ENCODE results near the gene CRB3.
A peak's percentile ranks its signal among the peaks of the same experiment; 100 is the strongest.

CRB3 gene

DNA sequence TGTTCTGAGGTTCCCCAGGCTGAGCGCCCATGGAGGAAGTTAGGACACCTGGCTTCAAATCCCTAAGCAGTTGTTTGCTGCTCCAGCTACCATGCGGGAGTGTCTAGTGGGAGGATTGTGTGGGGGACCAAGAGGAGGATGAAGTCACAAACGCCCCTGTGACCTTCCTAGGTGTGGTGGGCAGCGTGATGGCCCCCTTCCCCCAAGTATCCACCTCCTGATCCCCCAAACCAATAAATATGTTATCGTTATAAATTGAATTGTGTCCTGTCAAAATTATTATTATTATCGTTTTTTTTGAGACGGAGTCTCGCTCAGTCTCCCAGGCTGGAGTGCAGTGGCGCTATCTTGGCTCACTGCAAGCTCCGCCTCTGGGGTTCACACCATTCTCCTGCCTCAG, 30.4 kb upstream of the CRB3 start, which contains the start of gene SLC25A41:
Gene SLC25A41, minus strand, starts transcription at position 101 of the 400 bp plus-strand sequence. Its CDS starts 70 bp downstream, at position 31.
- no peak for DNase-seq

DNA sequence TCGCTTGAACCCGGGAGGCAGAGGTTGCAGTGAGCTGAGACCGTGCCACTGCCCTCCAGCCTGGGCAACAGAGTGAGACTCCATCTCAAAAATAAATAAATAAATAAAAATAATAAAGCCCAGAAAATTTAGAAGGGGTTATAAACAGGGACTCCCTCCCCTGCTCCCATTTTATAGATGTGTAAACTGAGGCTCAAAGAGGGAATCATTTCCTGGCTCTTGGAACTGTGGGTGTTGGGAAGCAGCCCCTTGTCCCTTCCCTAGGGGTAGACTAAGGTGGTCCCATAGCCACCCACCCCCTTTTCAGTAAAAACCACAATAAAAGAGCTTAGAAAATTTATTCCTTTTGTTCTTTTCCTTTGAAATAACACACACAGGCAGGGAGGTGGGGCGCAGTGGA, 24.3 kb upstream of the CRB3 start:
- no peak for DNase-seq

DNA sequence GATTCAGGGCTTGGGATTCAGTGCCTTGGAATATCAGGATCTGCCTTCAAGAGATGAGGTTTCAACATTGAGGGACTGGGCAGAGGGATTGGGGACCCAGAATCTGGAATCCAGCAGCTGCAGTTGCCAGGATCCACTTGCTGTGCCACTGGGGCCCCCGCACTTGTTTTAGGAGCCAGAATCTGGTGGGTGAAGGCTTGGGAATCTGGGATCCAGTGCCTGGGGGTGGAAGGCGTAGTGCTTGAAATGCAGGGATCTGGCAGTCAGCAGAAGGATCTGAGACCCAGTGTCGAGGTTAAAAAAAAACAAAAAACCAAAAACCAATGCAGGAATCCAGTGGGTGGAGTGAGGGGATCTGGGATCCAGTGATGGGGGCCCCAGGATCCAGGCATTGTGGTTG, 23.2 kb upstream of the CRB3 start:
- no peak for DNase-seq

DNA sequence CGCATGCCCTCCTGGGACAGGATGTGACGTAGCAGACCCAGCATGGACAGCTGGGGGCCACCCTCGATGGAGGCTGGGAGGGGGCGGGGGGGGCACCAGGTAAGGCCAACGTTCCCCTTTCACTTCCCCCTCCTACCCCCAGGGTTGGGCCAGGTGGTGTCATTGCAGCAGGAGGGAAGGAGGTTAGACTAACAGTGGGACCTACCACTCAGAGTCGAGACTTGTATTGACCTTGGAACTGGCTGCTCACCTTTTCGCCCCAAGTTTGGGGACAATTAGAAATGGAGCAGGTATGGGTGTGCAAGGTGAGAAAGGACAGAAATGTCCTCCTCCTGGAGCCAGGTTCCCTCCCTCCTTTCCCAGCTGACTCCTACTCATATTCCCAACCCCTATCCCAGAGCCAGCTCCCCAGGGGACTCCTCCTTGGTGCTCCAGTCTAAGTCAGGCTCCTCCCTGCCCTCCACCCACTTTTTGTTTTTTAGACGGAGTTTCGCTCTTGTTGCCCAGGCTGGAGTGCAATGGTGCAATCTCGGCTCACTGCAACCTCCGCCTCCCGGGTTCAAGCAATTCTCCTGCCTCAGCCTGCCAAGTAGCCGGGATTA, 21.9 kb upstream of the CRB3 start:
- no peak for DNase-seq

DNA sequence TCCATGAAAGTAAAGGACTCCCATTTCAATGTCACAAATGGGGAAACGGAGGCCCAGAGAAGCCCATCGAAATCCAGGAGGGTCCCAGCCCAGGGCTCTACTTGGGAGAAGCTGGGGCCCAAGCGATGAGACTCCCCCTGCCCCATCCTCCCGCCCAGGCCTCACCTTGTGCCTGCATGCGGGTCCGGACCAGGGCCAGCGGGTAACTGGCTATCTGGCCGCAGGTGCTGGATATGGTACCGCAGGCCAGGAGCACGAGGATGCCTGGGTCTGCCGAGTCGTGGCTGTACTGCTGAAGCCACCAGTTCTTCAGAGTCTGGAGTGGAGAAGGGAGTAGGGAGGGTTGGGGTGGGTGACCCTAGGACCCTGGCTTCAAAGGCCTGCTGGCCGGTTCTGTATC, 20.1 kb upstream of the CRB3 start:
- DNase-seq: no peak

DNA sequence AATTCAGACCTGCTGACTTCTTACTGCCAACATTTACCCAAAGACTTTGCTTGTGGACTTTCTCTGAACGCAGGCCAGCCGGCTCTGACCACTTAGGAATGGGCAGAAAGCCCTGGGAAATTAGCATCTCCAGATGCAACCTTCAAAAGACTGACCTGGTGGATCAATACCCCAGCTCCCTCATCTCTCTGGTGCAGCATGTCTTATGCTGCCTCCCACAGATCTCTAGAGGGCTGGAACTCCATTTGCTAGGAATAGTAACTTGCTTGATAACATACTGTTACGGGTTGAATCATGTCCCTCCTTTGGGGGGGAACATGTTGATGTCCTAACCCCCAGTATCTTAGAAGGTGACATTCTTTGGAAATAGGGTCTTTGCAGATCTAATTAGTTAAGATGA, 17.6 kb upstream of the CRB3 start:
- DNase-seq: no peak

DNA sequence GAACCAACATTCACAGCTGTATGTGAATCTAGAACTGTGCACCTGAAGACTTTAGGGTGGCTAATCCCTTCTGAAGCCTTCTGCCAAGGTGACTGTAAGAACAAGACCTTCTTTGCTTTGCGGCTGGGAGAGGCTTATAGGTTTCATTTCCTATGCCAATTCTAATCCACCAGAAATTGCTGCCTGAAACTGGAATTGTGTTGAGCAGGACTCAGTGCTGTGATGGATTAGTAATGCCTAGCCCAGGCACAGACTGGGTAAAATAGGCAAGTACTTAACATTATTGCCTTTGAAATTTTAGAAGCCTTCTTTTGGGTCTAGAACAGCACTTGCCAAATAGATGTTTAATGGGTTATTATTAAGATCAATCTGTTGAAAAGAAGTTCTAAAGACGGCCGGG, 16.0 kb upstream of the CRB3 start:
- DNase-seq: no peak

DNA sequence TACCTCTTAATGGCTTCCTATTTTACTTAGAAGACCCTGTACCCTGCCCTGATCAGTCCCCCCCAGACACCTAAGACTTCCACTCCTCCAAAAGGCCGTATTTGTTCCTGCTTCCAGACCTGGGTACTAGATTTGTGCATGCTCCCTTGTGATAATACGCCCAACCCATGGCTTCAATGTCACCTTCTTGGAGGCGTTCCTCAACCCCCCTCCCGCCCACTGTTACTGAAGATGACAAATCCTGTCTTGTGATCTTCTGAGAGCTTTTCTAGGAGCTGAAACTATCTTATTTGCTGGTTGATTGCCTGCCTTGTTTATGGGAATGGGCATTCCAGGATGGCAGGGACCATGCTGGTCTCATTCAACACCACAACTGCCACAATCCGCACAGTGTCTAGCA, 13.9 kb upstream of the CRB3 start:
- no peak for DNase-seq

DNA sequence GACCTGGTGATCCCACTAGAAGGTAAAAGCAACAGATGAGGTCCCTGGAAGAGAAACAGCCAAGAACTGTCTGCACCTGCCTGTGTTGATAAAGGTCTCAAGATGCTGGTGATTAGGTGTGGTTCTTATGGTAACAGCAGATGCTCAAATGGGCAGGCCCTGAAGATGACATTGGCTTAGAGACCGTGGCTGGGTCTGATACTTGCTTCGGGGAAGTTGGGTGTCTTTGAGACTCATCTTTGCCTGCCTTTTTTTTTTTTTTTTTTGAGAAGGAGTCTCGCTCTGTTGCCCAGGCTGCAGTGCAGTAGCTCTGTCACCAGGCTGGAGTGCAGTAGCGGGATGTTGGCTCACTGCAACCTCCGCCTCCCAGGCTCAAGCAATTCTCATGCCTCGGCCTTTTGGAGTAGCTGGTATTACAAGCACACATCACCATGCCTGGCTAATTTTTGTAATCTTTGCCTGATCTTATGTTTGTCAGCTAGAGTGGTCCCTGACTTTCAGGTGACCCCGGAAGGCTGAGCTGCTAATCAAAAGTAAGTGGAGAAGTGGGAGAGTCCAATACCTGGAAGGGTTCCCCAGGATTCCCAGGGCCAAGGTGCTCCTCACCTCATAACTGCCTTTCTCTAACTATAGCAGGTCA, 12.4 kb upstream of the CRB3 start:
- no peak for DNase-seq

DNA sequence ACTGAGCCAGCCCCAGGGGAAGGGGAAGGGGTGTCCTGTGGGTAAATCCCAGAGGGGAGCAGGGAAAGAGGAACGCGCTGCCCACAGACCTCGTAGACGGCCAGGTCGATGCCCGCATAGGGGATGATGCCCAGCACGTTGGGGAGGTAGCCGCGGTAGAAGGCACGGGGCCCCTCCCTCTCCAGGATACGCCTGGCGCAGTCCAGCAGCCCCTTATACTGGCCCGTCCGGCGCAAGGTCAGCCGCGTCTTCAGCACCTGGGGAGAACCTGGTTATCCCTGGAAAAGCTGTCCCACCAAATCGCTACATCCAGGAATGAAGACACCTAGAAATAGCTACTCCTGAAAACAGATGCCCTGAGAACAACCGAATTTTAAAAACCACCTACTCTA, 11.9 kb upstream of the CRB3 start:
- DNase-seq: no peak

DNA sequence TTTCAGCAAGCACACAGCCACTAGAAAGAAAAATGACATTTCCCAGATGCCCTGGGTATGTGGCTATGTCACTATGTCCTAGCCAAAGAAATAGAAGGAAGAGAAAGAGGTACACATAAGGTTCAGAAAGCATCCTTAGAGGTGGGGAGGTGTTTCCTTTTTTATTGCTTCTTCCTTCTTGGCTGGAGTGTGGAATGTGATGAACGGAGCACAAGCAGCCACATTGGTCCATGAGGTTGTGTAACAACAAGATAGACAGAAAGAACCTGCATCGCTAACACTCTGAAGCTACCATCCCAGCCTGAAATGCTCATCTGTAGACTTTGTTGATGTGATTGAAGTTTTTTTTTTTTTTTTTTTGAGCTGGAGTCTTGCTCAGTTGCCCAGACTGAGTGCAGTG, 11.2 kb upstream of the CRB3 start:
- DNase-seq: no peak

DNA sequence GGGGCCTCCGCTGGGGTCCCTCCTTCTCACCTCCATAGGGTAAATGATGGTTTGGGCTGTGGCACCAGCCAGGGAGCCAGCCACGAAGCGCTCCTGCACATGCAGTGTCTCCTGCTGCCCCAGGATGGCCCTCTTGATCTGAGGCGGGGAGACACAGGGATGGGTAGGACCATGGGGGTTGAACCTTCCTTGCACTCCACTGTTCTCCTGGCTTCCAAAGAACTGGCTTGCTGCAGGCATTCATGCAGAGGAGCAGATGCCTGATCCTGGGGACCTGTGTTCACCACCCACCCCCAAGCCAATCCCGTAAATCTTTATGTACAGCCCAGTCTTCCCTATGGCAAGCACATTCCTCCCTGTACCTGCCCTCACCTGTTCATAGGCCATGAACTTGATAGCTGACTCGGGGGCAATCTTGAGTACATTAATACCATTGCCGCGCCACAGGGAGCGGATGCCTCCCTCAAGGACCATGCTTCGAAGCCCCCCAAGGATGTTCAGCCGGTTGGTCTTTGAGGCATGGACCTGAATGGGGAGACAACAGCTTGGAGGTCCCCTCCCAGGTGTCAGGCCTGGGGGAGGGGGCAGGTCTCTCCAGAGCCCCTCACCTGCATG, 10.0 kb upstream of the CRB3 start:
- no peak for DNase-seq

DNA sequence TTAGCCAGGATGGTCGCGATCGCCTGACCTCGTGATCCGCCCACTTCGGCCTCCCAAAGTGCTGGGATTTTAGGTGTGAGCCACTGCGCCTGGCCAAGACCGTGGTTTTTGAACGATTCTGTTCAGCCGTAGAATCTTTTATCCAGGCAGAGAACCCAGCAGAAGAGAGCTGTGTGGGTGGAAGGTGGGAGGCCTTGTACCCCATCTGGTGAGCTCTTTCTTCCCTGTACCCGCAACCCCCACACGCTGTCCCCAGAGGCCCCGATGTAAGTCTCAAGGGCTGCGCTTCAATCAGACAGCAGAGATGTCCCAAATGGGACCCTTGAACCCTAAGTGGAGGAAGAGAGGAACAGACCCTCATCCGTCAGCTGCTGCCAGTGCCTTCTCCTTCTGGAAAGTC, 8.1 kb upstream of the CRB3 start:
- no peak for DNase-seq

DNA sequence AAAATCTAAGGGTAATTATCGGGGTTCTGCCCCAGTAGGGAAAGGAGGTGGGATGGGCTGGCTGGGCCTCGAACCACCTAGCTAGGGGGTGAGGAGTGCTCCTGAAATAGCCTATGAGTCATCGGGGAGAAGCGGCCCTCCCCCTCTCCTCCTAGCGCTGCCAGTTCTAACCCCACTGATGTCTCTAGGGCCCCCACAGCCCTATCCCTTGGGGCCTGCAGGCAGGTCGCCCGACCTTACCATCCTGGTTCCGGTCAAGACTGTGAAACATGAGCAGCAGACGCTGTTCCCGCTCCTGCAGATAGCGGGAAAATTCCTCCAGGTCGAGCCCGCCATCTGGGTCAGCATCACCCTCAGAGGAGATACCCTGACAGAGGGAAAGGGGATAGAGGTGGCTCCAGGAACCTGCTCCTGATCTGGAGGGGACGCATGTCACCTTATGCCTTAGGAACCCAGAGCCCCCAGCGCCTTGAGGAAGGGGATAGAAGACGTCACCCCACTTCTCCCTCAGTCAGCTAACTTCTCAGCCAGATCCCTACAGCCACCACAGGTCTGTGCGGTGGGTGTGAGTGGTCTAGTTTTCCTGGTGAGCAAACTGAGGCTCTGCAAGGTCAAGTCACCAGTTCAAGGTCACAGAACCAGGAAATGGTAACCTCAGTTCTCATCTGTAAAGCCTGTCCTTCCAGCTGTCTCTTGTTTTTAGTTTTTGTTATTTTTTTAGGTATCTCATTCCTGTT, 5.9 kb upstream of the CRB3 start:
- DNase-seq: no peak

DNA sequence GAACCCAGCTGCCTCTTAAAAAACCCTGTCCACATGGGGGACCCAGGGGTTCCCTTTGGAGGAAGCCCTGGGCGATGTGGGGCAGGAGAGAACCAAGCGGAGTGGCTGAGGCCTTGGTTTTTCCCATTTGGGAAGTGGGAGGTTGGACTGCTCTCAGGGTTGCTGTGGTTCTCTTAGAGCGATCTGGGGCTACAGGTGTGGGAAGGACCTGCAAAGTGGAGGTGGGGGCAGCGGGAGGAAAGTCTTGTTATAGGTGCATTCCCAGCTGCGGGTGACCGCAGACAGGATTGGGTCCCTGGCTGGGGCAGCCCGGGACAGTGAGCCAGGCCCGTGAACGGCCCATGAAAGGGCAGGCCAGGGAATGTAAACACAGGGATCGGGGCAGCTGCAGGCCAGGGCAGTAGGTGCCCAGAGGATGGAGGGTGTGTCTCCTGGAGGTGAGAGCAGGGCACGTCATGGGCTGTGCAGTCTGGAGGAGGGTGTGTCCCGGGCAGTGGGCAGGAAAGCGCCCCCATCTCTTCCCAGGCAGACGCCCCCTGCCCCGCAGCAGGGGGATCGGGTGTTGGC, 5.3 kb upstream of the CRB3 start:
- DNase-seq: no peak

DNA sequence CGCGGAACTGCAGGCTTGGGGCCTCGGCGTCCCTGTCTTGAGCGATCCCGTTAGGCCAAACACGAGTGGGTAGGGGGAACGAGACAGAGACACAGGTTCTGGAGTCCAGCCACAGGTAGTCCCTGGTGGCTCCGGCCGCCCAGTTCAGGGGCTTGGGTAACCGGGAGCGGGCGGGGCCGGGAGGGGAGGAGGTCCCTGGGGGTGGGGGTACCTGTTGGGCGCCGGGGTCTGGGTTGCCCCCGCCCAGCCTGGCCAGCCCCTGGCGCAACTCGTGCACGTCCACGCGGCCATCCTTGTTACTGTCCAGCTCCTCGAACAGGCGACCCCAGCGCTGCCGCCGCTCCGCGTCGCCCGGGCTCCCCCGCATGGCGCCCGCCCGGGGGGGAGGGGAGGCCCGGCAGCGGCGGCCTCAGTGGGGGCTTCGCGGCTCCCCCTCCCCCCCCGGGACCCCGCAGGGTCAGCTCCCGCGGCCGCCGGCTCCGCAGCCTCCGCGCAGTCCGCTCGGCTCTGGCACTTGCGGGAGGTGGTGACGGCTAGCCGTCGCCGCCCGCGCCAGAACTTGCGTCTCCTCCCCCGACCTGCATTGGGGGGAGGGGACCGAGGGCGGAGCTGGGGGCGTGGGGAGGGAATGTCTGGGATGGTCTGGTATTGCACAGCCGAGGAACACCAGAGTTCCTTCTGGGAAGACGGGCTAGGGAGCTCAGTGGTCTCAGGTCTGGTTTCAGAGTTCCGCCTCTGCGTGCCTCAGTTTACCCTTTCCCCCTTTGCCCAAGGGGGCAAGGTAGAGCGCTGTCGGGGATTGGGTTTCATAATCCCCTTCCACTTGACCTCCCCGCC, 4.6 kb upstream of the CRB3 start, which contains the start of gene SLC25A23:
Gene SLC25A23, minus strand, starts transcription at position 531 of the 837 bp plus-strand sequence. Its CDS starts 164 bp downstream, at position 367.
- DNase-seq: peak; percentile 7

DNA sequence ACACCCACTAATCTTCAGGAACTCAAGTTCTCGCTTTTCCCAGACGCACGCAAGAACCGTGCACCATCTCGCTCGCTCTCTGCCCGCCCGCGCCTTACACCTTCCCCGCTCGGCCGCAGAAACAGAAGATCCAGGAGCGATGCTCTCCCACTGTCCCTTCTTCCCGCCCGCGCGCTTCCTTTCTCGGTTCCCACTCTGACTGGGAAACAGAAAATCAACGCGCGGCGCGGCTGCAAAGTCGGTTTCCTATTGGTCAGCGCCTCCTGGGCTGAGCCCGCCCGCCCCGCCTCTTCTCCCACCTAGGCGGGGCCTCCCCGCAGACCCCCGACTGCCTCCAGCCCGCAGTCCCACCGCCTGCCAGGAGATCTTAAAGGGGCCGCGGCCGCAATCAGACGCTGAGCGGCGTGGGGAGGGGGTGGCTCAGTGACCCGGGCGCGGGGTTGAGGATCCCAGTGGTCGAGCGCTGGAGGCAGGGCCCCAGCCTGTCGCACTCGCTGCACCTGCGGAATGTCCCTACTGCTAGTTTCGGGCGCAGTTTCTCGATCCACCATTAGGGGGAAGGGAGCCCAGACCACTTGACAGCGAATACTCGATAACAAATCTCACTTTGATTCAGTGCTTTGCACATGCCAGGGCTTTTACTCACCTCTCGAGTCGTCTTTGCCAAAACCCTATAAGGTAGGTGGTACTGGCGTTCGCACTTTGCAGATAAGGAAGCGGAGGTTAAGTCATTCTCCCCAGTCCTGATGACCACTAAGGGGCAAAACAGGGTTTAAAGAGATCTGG, 3.8 kb upstream of the CRB3 start:
- DNase-seq: peak; percentile 92

DNA sequence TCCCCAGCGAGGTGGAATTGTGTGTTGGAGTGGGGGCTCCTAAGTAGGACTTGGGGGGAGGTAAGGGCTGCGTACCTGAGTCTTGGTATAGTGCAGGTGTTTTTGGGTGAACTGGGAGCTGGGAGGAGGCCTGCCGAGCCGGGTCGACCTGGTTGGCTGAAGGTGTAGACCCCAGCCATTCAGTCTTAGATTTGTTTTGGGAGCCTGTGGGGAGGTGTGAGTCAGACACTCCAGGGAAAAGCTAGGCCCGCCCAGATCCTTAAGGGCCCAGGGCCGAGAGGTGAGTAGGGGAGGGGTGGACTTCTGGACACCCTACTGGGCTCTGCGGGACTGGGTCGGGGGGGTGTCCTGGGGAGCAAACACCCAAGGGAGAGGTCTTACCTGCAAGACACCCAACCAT, 935 bp downstream of the CRB3 start:
- no peak for DNase-seq

DNA sequence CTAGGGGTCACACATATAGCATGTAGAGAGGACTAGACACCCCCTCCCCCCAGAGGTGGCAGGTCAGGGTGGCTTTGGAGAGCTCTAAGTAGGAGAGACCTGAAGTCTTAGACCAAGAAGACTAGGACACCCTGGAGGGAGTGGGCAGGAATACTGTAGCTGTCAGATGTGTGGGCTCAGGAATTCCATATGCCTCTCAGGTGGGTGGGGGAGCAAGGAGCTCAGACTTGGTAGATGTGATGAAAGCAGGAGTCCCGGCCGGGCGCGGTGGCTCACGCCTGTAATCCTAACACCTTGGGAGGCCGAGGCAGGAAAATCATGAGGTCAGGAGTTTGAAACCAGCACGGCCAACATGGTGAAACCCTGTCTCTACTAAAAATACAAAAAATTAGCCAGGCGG, 1.6 kb downstream of the CRB3 start:
- DNase-seq: no peak

DNA sequence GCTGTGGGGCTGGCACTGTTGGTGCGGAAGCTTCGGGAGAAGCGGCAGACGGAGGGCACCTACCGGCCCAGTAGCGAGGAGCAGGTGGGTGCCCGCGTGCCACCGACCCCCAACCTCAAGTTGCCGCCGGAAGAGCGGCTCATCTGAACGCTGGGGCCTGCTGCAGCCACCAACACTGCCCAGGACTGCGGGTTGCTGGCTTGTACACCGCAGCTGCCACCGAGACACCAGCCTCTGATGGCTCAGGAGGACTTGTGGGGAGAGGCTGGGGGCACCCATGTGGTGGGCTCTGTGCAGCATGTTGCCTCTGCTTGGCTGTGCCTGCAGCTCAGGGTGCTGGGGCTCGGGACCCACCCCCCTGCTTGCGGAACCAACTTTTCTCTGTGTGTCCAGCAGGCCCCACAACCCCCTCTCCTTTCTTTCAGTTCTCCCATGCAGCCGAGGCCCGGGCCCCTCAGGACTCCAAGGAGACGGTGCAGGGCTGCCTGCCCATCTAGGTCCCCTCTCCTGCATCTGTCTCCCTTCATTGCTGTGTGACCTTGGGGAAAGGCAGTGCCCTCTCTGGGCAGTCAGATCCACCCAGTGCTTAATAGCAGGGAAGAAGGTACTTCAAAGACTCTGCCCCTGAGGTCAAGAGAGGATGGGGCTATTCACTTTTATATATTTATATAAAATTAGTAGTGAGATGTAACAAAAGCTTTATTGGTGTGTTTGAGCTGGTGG, 2.6 kb downstream of the CRB3 start:
- no peak for DNase-seq

DNA sequence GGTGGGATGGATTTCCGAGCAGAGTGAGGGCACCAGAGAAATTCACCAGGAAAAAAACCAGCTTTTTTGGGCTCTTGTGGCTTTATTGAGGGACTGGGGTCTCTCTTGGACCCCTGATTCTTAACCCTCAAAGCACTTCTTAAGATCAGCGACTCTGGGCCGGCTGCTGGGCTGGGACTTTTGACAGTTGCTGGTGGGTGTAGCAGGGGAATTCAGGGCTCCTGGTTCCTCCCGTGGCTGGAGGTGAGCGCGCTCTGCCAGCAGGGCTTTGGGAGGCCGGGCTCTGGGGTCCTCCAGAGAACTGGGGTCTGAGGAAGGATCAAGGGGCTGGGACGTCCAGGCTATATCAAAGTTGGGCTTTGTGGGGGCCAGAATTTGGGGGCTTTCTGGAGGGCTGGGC, 3.3 kb downstream of the CRB3 start:
- no peak for DNase-seq

Measured in NCI-H1694 (cell line).